Spinal cord (tissue), 10 donors: Measurements from ENCODE around the gene TNNI3. TPM values are rescaled to one million over a fixed set of nuclear protein-coding genes. Genes with fewer than 3 reads are reported as not detected.

ENCODE experiments used
- DNase-seq, 6 donors: peaks; one replicate each; pipeline versions ENCODE4 v3.0.0 to v3.0.0-alpha.2; 2013 to 2015; ENCODE audit warnings: low spot score in 6 of 6, low read depth in 4 of 6
- H3K27ac ChIP-seq: one replicate; pipeline ENCODE4 v1.5.1; 2013; ENCODE audit warnings: low read depth, low read length, control low read depth
- H3K27me3 ChIP-seq: one replicate; pipeline ENCODE4 v1.6.1; 2013; ENCODE audit warnings: low read length; ENCODE audit not compliant: control insufficient read depth, insufficient read depth
- H3K36me3 ChIP-seq: one replicate; pipeline ENCODE4 v1.6.1; 2013; ENCODE audit warnings: low read length; ENCODE audit not compliant: control insufficient read depth, insufficient read depth
- H3K4me1 ChIP-seq: one replicate; pipeline ENCODE4 v1.6.1; 2013; ENCODE audit warnings: low read length; ENCODE audit not compliant: control insufficient read depth, insufficient read depth
- H3K4me3 ChIP-seq: one replicate; pipeline ENCODE4 v1.5.1; 2013; ENCODE audit warnings: low read depth, low read length, control low read depth
- H3K9me3 ChIP-seq: one replicate; pipeline ENCODE4 v1.6.1; 2013; ENCODE audit warnings: low read length; ENCODE audit not compliant: control insufficient read depth, insufficient read depth
- WGBS: methylation state at CpG from one replicate; pipeline ENCODE4 v1.1.5; 2013; ENCODE audit warnings: missing lambda C conversion rate; ENCODE audit not compliant: insufficient coverage; 5-methylcytosine and 5-hydroxymethylcytosine counted together
- polyA plus RNA-seq, 2 donors: library from polyadenylated mRNA; unstranded; fragments of 120-200 nt; gene quantifications; one replicate each; pipeline ENCODE4 v1.2.1, GENCODE V29; 2013; ENCODE audit not compliant: insufficient read length in 2 of 2
- total RNA-seq, 2 donors: library from RNA; depleted of rRNA in 1 of 2; stranded (reverse); fragments of 120-200 nt in 1 of 2; fragments of >200 nt in 1 of 2; gene quantifications; one replicate each; pipeline versions ENCODE4 v1.2.3 to v1.2.4, GENCODE V29; 2013 to 2014
- donor health status: healthy.

The TNNI3 gene
- total and polyA plus RNA-seq, 4 donors = 3.2 to 5.5 (median 4.3) TPM

DNA sequence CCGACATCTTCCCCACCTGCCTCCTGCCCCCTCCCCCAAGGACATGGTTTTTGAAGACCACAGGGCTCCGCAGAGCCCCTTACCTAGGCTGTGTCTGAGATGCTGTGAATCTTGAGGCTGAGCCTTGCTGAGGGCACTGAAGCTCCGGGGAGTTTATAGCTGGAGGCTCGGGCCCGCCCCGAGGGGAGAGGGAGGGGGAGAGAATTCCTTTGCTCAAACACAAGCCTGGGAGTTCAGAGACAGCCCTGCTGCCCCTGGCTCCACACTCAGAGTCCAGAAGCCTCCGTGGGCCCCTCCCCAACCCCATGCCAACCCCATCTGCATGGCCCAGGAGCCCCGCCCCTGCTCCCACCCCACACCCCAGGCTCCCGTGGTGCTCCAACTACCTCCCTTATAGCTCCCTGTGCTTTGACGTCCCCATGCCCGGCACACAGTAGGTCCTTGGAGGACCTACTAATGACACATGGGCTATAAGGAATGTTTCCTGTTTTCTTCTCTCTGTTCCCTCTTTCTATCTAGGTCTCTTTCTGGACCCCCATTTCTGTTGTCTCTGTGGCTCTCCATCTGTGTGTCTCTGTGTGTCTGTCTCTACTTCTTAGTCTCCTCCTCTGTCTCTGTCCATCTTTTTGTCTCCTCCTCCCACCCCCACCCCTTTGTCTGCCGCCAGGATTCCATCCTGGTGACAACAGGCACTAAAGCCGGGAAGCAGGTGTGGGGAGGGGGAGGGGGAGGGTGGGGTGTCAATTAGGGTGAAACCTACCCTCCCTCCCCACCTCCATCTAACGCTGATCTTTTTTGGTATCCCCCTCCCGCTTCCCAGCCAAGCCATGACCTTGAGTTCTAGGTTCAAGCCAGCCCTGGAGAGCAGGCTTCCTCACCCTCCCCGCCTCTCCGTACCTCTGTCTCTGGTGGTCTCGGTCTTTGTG, 8.2 kb downstream of the TNNI3 start, which contains the start of gene TNNT1:
TNNT1 (minus strand) TSS at position 129 of the 926 bp plus-strand sequence. CDS start 2,049 bp downstream, outside the sequence.
- Histone ChIP-seq H3K36me3 (no peaks in the 10 kb centered on the region), H3K4me3 (no peak within 1 kb of the TSS), H3K27ac (no peak within 1 kb of the TSS), H3K9me3 (no peaks in the 10 kb centered on the region), H3K4me1 (peaks cover 10% of the 10 kb centered on the region), H3K27me3 (peaks cover 55% of the 10 kb centered on the region)
- DNase-seq = no peak
- 8% methylated on average over 13 of the region's 18 CpGs for WGBS

DNA sequence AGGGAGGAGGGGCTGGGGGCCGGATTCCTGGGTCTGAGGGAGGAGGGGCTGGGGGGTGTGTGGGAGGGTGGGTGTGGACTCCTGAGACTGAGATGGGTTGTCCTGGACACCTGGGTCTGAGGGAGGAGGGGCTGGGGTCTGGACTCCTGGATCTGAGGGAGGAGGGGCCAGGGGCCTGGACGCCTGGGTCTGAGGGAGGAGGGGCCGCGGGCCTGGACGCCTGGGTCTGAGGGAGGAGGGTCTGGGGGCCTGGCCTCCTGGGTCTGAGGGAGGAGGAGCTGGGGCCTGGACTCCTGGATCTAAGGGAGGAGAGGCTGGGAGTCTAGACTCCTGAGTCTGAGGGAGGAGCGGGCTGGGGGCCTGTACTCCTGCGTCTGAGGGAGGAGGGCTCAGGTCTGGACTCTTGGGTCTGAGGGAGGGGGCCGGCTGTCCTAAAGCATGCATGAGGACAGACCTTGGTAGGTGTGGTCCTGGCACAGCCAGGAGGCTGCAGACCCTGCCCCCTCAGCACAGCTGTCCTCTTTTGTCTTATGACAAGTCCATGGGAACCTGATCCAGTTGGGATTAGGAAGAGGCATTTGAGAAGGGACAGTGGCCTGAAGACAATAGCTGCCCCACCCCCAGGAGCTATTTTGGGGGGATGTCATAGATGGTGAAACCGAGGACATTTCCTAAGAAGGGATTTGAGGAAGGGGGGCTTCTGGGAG, 9.8 kb downstream of the TNNI3 start:
- Histone ChIP-seq H3K4me1 (peaks cover 10% of the 10 kb centered on the region), H3K9me3 (no peaks in the 10 kb centered on the region), H3K4me3 (no peak overlapping the region), H3K27ac (no peak overlapping the region), H3K27me3 (peaks cover 64% of the 10 kb centered on the region), H3K36me3 (no peaks in the 10 kb centered on the region)
- 21% methylated on average over 6 of the region's 9 CpGs for WGBS
- no peak for DNase-seq

DNA sequence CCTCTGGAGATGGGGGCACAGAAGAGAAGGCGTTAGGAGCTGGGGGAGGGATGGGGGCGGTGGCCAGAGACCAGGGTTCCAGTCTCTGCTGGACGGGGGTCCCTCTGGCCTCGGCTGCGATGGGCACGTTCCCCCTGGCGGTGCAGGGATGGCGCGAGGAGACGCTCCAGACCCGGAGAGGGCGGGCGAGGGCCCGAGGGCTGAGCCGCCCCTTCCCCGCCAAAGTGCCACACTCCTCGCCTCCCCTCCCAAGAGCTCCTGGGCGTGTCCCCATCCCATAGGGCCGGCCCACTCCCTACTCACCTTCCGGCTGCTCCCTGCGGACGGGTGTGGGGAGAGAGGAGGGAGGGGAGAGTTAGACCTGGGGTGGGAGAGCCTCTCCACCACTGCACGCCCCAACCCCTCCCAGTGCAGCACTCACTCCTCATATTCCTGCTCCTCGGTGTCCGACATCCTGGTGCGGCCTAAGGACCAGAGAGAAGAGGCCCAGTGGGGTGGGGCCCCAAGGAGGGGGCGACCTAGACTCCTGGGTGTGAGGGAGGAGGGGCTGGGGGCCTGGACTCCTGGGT, 10.7 kb downstream of the TNNI3 start:
- peaks cover 64% of the 10 kb centered on the region for H3K27me3 ChIP-seq
- H3K9me3 ChIP-seq = no peaks in the 10 kb centered on the region
- H3K4me1 ChIP-seq = peaks cover 11% of the 10 kb centered on the region
- H3K4me3 ChIP-seq = no peak overlapping the region
- no peak overlapping the region for H3K27ac ChIP-seq
- no peak for DNase-seq
- H3K36me3 ChIP-seq = no peaks in the 10 kb centered on the region
- under 1% methylated on average over 16 of the region's 27 CpGs for WGBS

DNA sequence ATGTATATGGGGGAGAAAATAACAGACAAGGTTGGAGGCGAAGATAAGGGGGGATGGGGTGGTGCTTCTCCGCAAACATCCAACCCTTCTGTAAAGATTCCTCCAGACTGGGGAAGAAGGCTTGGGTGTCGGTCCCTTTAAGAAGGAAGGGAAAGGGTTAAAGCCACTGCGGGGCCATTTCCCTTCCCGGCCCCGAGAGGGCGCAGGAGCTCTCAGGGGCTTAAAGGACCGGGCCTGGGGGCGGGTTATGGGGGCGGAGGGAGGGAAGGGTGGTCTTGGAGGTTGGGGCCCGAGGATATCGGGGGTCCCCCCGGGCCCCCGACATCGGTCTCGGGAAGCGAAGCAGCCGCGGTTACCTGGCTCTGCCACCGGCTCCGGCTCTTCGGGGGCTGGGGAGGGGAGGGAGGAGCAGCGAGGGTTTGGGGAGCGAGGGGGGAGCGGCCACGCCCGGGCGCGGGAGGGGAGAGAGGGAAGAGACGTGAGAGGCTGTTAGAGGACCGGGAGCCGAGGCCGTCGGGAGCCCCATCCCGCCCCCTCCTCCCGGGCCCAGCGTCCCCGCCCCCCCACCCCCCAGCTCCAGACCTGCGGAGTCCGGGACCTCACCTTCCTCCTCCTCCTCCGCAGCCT, 11.3 kb downstream of the TNNI3 start:
- Histone ChIP-seq H3K36me3 (no peaks in the 10 kb centered on the region), H3K4me1 (peaks cover 17% of the 10 kb centered on the region), H3K27ac (no peak overlapping the region), H3K9me3 (no peaks in the 10 kb centered on the region), H3K4me3 (no peak overlapping the region), H3K27me3 (peaks cover 67% of the 10 kb centered on the region)
- no peak for DNase-seq
- 0% methylated on average over 19 of the region's 41 CpGs for WGBS

DNA sequence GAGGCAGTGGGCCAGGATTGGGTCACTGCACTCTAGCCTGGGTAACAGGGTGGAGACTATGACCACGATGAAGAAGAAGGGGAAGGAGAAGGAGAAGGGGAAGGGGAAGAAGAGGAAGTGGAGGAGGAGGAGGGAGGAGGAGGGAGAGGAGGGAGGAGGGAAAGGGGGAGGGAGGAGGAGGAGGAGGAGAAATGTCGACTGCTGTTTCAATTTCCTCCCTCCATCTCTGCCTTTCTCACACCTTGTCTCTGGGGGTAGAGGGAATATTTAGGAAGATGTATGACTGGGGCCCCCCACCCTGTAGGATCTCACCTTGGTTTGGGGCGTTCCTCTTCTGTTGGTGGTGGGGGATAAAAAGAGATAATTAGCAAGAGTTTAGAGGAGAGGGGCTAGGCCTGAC, 12.3 kb downstream of the TNNI3 start:
- no peaks in the 10 kb centered on the region for H3K9me3 ChIP-seq
- DNase-seq = no peak
- no peak overlapping the region for H3K4me3 ChIP-seq
- WGBS = 25% methylated on average over 2 of the region's 3 CpGs
- H3K4me1 ChIP-seq = peaks cover 24% of the 10 kb centered on the region
- peaks cover 63% of the 10 kb centered on the region for H3K27me3 ChIP-seq
- H3K36me3 ChIP-seq = no peaks in the 10 kb centered on the region
- H3K27ac ChIP-seq = no peak overlapping the region

DNA sequence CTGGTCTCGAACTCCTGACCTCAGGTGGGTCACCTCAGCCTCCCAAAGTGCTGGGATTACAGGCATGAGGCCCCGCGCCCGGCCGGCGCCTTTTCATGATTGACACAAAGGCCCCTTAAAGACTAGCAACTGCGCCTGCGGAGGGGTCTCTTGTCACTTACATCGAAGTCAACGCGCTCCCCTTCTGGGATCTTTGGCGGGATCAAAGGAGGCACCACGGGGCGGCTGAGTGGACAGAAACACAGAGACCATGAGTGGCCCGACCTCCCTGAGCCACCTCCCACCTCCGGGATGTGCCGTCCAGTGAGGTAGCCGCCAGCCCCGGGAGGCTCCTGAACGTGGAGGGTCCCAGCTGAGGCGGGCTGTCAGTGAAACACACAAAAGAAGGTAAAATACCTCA, 15.8 kb downstream of the TNNI3 start:
- no peak for DNase-seq

DNA sequence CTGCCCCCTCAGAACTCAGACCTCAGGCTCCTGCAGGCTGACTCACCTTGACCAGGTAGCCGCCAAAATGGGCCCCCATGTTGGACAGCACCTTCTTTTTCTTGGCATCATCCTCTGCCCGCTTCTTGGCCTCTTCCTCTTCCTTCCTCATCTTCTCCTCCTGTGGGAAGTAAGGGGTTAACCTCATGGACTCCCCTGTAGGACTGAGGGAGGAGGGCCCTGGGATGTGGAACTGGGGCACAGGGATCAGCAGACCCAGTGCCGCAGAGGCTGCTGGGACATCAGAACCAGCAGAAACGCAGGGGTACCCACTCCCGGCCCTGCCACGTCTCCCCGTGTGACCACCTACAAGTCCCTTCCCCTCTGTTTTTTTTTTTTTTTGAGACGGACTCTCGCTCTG, 19.6 kb downstream of the TNNI3 start:
- peaks cover 7% of the 10 kb centered on the region for H3K27me3 ChIP-seq
- DNase-seq = no peak
- no peaks in the 10 kb centered on the region for H3K36me3 ChIP-seq
- no peak overlapping the region for H3K4me3 ChIP-seq
- WGBS = 27% methylated on average over 6 of the region's 9 CpGs
- peaks cover 14% of the 10 kb centered on the region for H3K4me1 ChIP-seq
- no peak overlapping the region for H3K27ac ChIP-seq
- no peaks in the 10 kb centered on the region for H3K9me3 ChIP-seq

More for the DNA sequence above, 15.8 kb downstream of the TNNI3 start:
- no peaks in the 10 kb centered on the region for H3K36me3 ChIP-seq
- H3K27ac ChIP-seq = no peak overlapping the region
- 9% methylated on average over 13 of the region's 21 CpGs for WGBS
- no peaks in the 10 kb centered on the region for H3K9me3 ChIP-seq
- peaks cover 22% of the 10 kb centered on the region for H3K4me1 ChIP-seq
- no peak overlapping the region for H3K4me3 ChIP-seq
- H3K27me3 ChIP-seq = peaks cover 35% of the 10 kb centered on the region

DNA sequence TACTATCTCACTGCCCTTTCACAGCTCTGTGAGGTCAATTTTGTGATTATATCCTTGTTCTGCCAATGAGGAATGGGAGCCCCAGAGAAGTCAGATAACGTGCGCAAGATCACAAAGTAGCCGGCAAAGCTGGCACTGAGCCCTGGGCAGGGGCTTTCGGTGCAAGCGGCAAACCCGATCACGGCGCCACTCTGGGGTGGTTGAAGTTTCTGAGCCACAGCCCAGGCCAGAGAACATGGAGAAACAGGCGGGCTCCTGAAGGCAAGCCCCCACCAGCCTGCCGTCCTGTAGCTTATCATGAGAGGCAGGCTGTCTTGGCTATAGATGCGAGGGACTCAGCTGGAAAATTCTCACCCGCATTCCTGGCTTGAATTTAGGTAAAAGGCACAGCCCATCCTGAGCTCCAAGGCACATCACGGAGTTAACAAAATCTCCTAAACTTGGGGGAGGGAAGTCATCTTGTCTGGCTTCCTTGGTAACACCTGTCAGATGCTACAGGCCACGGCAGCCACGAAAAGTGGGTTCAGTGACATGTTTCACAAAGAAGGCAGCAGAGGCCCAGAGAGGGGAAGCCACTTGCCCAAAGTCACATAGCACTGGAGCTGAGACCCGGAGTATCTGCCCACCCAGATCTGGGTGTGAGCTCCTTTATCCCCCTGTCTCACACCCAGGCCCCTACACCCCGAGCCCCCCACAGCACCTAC, 21.0 kb downstream of the TNNI3 start:
- peaks cover 10% of the 10 kb centered on the region for H3K4me1 ChIP-seq
- H3K27me3 ChIP-seq = peaks cover 4% of the 10 kb centered on the region
- 81% methylated on average over 15 of the region's 17 CpGs for WGBS
- DNase-seq = no peak
- no peaks in the 10 kb centered on the region for H3K36me3 ChIP-seq
- no peak overlapping the region for H3K4me3 ChIP-seq
- no peak overlapping the region for H3K27ac ChIP-seq
- no peaks in the 10 kb centered on the region for H3K9me3 ChIP-seq

DNA sequence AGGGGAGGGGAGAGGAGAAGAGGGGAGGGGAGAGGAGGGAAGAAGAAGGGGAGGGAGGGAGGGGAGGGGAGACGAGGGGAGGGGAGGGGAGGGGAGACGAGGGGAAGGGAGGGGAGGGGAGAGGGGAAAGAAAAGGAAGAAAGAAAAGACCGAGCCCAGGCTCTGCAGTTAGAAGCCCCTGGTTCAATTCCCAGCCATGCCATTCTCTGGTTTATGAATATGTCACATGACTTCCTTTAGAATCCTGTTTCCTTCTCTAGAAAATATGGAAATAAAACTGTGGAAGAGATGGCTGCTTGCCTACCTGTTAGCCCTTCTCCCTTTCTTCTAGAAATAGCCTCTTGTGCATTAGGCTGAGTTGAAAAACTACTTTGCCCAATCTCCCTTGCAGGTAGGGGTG, 22.8 kb downstream of the TNNI3 start:
- H3K4me3 ChIP-seq = no peak overlapping the region

More for the DNA sequence above, 22.8 kb downstream of the TNNI3 start:
- peak in 1 of 6 donors; percentile 19 for DNase-seq
- no CpG with 5 or more reads among the region's 3 CpGs for WGBS
- H3K27me3 ChIP-seq = peaks cover 3% of the 10 kb centered on the region
- no peaks in the 10 kb centered on the region for H3K9me3 ChIP-seq
- no peak overlapping the region for H3K27ac ChIP-seq
- H3K36me3 ChIP-seq = no peaks in the 10 kb centered on the region
- H3K4me1 ChIP-seq = no peaks in the 10 kb centered on the region
